ENCODE data around the gene IQSEC1. TPM values are rescaled to one million over a fixed set of nuclear protein-coding genes. Genes with fewer than 3 reads are reported as not detected.
A peak's percentile ranks its signal among the peaks of the same experiment; 100 is the strongest.
"Not testable (repeated sequence)": the region's sequence is repeated elsewhere in the genome, so short reads cannot be mapped to it uniquely, and the experiment has no call there.

The IQSEC1 gene
- total RNA-seq, 1 donor from 2014 or later, result 34.2 TPM

GRCh38 chr3:12879191-12879815 lies 193.9 kb downstream of the IQSEC1 start:
- H3K9me3 Mint-ChIP-seq (ENCODE audit: low read depth), result no peaks in the 10 kb centered on the region
- H3K27ac Mint-ChIP-seq, result no peak overlapping the region
- H3K4me3 Mint-ChIP-seq (ENCODE audit: low read depth), result peak overlapping the region; percentile 59
- no peak for DNase-seq (ENCODE audit: low spot score, unreplicated experiment)
- peaks cover 29% of the 10 kb centered on the region for H3K4me1 Mint-ChIP-seq (ENCODE audit: low read depth)
- H3K36me3 Mint-ChIP-seq (ENCODE audit: insufficient read depth), result no peaks in the 10 kb centered on the region
- peaks cover 3% of the 10 kb centered on the region for H3K27me3 Mint-ChIP-seq
- TF ChIP-seq, protein P1, sequence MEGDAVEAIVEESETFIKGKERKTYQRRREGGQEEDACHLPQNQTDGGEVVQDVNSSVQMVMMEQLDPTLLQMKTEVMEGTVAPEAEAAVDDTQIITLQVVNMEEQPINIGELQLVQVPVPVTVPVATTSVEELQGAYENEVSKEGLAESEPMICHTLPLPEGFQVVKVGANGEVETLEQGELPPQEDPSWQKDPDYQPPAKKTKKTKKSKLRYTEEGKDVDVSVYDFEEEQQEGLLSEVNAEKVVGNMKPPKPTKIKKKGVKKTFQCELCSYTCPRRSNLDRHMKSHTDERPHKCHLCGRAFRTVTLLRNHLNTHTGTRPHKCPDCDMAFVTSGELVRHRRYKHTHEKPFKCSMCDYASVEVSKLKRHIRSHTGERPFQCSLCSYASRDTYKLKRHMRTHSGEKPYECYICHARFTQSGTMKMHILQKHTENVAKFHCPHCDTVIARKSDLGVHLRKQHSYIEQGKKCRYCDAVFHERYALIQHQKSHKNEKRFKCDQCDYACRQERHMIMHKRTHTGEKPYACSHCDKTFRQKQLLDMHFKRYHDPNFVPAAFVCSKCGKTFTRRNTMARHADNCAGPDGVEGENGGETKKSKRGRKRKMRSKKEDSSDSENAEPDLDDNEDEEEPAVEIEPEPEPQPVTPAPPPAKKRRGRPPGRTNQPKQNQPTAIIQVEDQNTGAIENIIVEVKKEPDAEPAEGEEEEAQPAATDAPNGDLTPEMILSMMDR (IDR thresholded peaks at IDR 0.05; ENCODE audit: unreplicated experiment), result no peak

DNA sequence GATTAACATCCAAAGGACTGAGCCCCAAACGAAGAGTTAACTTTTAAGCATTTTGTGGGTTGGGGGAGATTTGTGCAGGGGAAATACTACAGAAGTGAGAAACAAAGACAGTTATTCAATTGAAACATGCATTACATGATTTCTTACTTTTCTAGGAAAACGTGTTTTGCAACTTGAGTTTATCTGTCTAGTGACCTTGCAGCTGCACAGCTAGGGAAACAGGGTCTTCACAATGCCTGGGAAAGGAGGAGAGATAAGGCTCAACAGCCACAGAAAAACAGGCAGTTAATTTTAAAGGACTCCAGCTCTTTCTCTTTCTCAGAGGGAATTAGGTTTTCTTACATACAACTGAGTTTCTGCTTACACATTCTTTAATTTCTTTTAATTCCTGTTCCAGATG lies 194.5 kb downstream of the IQSEC1 start:
- not testable (repeated sequence) for H3K36me3 Mint-ChIP-seq (ENCODE audit: insufficient read depth); H3K9me3 Mint-ChIP-seq (ENCODE audit: low read depth); DNase-seq (ENCODE audit: low spot score, unreplicated experiment); H3K27me3 Mint-ChIP-seq
- H3K4me3 Mint-ChIP-seq (ENCODE audit: low read depth), result peak overlapping the region; percentile 59
- peaks cover 29% of the 10 kb centered on the region for H3K4me1 Mint-ChIP-seq (ENCODE audit: low read depth)
- H3K27ac Mint-ChIP-seq, result peak overlapping the region; percentile 57

DNA sequence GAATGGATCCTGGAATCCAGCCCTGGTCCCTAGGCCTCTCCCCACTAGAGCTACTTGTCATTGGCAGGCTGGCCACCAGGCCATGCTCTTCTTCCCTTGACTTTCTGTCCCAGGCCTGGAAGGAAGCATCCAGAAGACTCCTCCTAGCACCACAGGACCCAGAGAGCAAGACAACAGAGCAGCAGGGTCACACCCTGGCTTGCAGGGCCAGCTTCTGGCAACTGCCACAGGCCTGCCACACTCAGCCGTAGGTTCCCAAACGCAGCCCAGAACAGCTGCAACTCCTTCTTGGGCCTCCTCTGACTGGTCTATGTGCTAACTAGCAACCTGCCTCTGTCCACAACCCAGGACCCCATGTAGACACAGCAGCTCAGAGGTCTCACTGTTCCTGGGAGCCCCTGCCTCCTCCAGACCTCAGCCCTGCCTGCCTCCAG lies 195.1 kb downstream of the IQSEC1 start:
- Mint-ChIP-seq H3K4me3 (ENCODE audit: low read depth) (peak overlapping the region; percentile 59), H3K9me3 (ENCODE audit: low read depth) (no peaks in the 10 kb centered on the region), H3K27me3 (no peaks in the 10 kb centered on the region), H3K36me3 (ENCODE audit: insufficient read depth) (no peaks in the 10 kb centered on the region), H3K4me1 (ENCODE audit: low read depth) (peaks cover 29% of the 10 kb centered on the region), H3K27ac (peak overlapping the region; percentile 57)
- no peak for DNase-seq (ENCODE audit: low spot score, unreplicated experiment)
- TF ChIP-seq, protein P1 (IDR thresholded peaks at IDR 0.05; ENCODE audit: unreplicated experiment), result no peak

DNA sequence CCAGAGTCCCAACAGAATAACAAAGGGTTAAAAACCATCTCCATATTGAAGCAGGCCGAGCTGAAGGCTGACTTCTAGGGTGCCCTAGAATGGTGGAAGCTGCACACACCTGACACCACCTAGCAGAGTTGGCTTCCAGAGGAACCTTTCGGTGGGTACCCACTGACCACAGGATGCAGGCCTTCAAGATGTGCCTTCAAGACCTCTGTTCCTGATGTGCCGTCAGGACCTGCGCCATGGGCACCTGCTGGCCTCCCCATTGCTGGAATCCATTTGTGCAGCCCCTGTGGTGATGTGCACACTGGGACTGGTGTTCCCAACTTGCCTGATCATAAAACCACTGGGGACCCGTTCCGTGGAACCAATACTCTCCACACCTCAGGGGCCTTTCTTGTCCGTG lies 196.2 kb downstream of the IQSEC1 start:
- Mint-ChIP-seq H3K4me3 (ENCODE audit: low read depth) (no peak overlapping the region), H3K27me3 (no peaks in the 10 kb centered on the region), H3K9me3 (ENCODE audit: low read depth) (no peaks in the 10 kb centered on the region), H3K27ac (no peak overlapping the region), H3K36me3 (ENCODE audit: insufficient read depth) (no peaks in the 10 kb centered on the region), H3K4me1 (ENCODE audit: low read depth) (peaks cover 29% of the 10 kb centered on the region)
- TF ChIP-seq, protein P1 (IDR thresholded peaks at IDR 0.05; ENCODE audit: unreplicated experiment), result no peak
- DNase-seq (ENCODE audit: low spot score, unreplicated experiment), result no peak

- TF ChIP-seq, protein P1 (IDR thresholded peaks at IDR 0.05; ENCODE audit: unreplicated experiment), result peak; percentile 57
- no peak overlapping the region for H3K27ac Mint-ChIP-seq
- H3K27me3 Mint-ChIP-seq, result peaks cover 8% of the 10 kb centered on the region
- H3K36me3 Mint-ChIP-seq (ENCODE audit: insufficient read depth), result no peaks in the 10 kb centered on the region
- peak; percentile 71 for DNase-seq (ENCODE audit: low spot score, unreplicated experiment)
- peaks cover 29% of the 10 kb centered on the region for H3K4me1 Mint-ChIP-seq (ENCODE audit: low read depth)
- H3K4me3 Mint-ChIP-seq (ENCODE audit: low read depth), result peak overlapping the region; percentile 56
- no peaks in the 10 kb centered on the region for H3K9me3 Mint-ChIP-seq (ENCODE audit: low read depth)
Measured at GRCh38 chr3:12875857-12876836, 197.1 kb downstream of the IQSEC1 start.
